HK-2 (cell line): ENCODE results near the gene CEBPA.

Experiments
- DNase-seq: peaks from one replicate; pipeline ENCODE4 v3.0.0-alpha.2; 2018; ENCODE audit not compliant: unreplicated experiment

Gene CEBPA

DNA sequence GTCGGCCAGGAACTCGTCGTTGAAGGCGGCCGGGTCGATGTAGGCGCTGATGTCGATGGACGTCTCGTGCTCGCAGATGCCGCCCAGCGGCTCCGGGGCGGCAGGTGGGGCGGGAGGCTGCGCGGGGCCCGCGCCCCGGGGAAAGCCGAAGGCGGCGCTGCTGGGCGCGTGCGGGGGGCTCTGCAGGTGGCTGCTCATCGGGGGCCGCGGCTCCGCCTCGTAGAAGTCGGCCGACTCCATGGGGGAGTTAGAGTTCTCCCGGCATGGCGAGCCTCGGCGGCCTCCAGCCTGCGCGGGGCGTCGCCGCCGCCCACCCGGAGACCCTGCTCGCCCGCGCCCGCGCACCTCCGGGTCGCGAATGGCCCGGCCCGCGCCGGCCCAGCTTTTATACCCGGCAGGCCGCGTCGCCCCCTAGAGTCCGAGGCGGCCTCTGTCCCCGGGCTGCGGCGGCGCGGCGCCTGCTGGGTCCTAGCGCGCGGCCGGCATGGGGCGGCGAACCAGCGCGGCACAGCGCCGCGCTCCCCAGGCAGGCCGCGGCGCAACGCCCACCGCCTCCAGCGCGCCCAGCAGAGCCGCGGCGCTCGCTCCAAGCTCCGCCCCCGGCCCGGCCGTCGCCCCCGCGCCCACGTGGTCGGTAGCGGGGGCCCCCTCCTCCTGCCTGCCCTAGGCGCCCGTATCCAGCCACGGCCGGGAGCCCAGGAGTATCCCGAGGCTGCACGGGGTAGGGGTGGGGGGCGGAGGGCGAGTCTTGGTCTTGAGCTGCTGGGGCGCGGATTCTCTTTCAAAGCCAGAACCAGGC is at the start of gene CEBPA:
Gene CEBPA, minus strand, starts transcription at position 360 of the 799 bp plus-strand sequence. Its CDS starts 120 bp downstream, at position 240.
- DNase-seq: peak; percentile 86

DNA sequence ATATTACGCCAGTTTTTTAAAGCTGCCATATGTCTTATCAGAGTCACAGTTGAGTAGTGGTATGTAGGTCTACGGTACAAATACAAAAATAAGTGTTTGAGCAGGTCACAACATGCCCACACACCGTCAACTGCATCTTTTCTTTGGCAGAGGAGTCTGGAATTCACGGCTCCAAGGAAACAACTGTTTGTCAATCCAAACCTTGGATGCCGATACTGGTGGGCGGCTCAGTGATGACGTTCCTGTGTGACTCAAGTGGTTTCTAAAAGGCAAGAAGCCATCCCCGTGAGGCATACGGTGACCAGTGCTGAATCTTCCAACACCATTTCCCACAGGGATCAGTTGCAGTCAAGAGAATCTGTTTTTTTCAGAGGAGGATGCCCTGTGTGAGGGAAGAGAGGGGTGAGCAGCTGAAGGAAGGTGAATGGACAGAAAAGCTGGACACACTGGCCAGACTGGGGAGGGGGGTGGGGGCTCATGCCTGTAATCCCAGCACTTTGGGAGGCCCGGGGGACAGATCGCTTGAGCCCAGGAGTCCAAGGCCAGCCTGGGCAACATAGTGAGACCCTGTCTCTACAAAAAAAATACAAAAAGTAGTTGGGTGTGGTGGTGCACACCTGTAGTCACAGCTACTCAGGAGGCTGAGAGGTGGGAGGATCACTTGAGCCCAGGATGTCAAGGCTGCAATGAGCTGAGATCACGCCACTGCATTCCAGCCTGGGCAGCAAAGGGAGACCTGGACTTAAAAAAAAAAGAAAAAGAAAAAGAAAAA is 48.4 kb upstream of the CEBPA start:
- no peak for DNase-seq

DNA sequence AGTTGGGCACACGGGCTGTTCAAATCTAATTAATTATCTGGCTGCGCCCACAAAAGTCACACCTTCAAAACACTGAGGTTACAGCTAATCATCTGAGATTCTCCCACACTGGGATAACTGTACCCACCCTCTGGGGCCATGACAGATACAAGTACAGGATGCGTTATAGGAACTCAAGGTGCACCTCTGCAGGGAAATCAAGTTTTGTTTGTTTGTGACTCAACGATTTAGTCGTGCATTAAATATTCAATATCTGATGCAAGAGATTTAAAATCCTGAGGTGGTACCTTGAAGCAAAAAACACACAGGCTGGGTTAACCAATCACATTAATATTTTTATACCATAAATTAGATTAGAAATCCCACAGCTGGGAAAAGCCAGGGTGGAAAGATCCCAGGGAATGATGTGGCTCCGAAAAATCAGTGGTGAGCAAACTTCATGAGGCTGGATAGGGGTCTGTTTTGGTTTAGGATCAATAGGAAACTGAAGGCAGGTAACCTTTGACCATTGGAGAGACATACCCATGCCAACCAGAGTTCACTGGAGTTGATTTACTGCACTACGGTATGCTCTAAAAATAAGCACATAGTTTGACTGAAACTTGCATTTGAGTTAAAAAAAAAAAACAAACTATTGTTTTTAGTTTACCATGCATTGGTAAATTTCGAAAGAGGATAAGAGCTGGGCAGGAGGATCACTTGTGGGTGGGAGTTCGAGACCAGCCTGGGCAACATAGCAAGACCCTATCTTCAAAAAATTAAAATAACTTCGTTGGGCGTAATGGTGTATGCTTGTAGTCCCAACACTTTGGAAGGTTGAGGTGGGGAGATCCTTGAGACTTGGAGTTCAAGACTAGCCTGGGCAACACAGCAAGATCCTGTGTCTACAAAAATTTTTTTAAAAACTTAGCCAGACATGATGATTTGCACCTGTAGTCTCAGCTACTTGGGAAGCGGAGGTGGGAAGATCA is 47.3 kb upstream of the CEBPA start:
- DNase-seq: no peak

GRCh38 chr19:33348301-33349010 is 46.1 kb upstream of the CEBPA start:
- DNase-seq: no peak

- DNase-seq: no peak
Measured at GRCh38 chr19:33347300-33347699, 45.0 kb upstream of the CEBPA start.

- DNase-seq: no peak
Measured at GRCh38 chr19:33346665-33347064, 44.3 kb upstream of the CEBPA start.

DNA sequence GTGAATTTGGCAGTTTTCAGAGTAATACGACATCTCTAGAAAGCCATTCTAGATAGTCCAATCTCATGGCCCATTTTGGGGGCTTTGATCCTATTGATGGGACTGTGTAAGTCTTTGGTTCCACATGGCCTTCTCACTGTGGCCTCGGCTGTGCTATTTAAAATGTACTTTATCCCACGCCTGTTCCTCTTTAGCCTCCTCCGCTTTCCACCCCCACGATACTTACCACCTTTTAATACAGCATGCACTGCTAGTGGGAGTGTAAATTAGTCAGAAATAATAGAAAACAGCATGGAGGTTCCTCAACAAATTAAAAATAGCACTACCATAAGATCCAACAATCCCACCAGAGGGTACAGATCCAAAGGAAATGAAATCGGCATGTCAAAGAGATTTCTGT is 42.8 kb upstream of the CEBPA start:
- no peak for DNase-seq

GRCh38 chr19:33344573-33344925 is 42.2 kb upstream of the CEBPA start:
- DNase-seq: no peak

DNA sequence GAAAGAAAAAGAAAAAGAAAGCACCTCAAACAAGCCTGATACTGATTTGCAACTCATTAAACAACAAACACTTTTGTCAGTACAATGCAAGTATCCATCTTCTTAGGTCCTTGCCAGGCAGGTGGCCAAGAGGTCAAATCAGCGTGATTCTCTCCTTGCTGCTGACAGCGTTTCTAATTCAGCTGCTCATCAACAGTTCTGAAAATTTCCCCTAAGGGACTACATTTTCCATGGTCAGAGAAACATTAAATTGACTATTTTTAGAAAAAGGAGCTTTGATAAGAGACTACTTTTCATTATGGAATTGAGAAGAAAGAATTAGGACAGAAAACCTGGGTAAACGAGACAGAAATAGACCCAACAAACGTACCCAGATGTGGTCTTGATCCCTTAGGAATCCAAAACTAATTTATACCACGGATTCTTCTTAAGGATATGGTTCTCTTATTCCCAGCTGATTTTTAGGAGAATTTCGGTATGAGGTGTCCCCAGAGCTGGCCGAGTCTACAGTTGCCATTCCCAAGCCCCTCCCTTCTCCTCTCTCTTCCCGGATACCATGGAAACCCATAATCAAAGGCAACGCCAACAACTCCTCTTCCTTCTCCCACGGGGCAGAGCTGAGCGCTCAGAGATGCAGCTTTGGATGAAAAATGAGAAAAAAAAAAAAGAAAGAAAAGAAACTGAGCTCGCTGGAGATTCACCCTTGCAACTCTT is 41.7 kb upstream of the CEBPA start:
- DNase-seq: no peak

- no peak for DNase-seq
Measured at GRCh38 chr19:33343301-33343700, 41.0 kb upstream of the CEBPA start.

GRCh38 chr19:33340991-33341390 is 38.7 kb upstream of the CEBPA start:
- DNase-seq: no peak

- no peak for DNase-seq
Measured at GRCh38 chr19:33339016-33339984, 37.0 kb upstream of the CEBPA start.

- DNase-seq: no peak
Measured at GRCh38 chr19:33335446-33335845, 33.1 kb upstream of the CEBPA start.

- no peak for DNase-seq
Measured at GRCh38 chr19:33334271-33334670, 31.9 kb upstream of the CEBPA start.

DNA sequence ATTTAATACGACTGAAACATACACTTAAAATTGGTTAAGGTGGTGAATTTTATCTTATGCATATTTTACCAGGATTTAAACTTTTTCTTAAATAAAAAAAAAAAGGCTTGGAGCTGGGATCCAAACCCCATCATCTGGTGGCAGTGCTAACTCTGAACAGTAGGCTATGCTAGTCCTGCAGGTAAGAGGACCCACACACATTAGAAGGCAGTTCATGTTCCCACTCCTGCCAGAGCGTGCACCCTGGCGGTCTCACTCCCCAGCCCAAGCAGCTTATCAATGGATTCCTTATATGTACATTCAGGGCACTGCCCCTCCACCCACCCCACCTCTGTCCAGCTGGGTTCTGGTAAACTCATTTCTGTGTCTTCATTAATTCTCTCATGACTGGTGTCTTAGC is 31.3 kb upstream of the CEBPA start:
- no peak for DNase-seq

GRCh38 chr19:33333151-33333550 is 30.8 kb upstream of the CEBPA start:
- DNase-seq: no peak

GRCh38 chr19:33332248-33332647 is 29.9 kb upstream of the CEBPA start:
- no peak for DNase-seq

- DNase-seq: no peak
Measured at GRCh38 chr19:33329736-33330135, 27.4 kb upstream of the CEBPA start.

DNA sequence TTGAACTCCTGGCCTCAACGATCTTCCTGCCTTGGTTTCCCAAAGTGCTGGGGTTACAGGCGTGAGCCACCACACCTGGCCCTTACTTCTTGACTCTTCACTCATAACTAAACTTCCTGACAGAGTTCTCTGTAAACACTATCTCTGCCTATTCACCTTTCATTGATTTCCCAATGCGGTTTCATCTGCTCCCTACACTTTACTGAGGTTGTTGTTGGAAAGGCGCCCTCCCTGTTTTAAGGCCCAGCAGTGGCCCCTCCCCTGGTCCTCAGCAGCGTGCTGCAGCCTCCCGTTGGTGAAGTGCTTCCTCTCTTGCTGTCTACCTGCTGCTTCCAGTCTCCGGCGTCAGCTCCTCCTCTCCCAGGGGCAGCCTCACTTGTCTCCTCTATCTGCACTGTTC is 26.7 kb upstream of the CEBPA start:
- no peak for DNase-seq

DNA sequence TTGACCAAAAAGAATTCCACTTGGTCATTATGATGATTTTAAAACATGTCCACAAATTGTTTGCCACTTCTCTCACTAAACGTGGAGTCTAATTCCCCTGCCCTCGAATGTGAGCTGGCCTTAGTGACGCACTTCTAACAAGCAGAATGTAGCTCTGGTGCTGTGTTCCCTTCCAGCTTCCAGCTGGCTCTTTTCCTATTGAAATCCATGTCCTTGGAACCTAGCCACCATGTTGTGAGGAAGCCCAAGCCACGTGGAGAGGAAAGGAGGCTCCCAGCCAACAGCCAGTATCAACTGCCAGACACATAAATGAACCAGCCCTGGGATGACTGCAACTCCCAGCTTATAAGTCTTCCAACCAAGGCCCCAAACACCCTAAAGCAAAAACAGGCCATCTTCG is 23.6 kb upstream of the CEBPA start:
- no peak for DNase-seq
